NCI-H146 treated with DMSO at 0.1 percent for 48 hours (cell line): ENCODE measurements around the gene HEXB.
"Not testable (repeated sequence)": the region's sequence is repeated elsewhere in the genome, so short reads cannot be mapped to it uniquely, and the experiment has no call there.

Experiments
- DNase-seq: peaks from one replicate; lab custom pipeline; 2025; ENCODE audit not compliant: unreplicated experiment; lab: John Stamatoyannopoulos, UW

Gene HEXB

GRCh38 chr5:74657165-74657564, 27.9 kb upstream of the HEXB start:
- no peak for DNase-seq

- no peak for DNase-seq
Measured at GRCh38 chr5:74659172-74659571, 25.9 kb upstream of the HEXB start.

- DNase-seq, result no peak
Measured at GRCh38 chr5:74660140-74660539, 24.9 kb upstream of the HEXB start.

- no peak for DNase-seq
Measured at GRCh38 chr5:74660873-74661272, 24.2 kb upstream of the HEXB start.

GRCh38 chr5:74664551-74664950, 20.5 kb upstream of the HEXB start:
- no peak for DNase-seq

- no peak for DNase-seq
Measured at GRCh38 chr5:74665273-74665672, 19.8 kb upstream of the HEXB start.

- DNase-seq, result no peak
Measured at GRCh38 chr5:74665816-74666215, 19.2 kb upstream of the HEXB start.

- DNase-seq, result no peak
Measured at GRCh38 chr5:74667396-74667795, 17.6 kb upstream of the HEXB start.

GRCh38 chr5:74669821-74670220, 15.2 kb upstream of the HEXB start:
- no peak for DNase-seq

- DNase-seq, result no peak
Measured at GRCh38 chr5:74670396-74671038, 14.5 kb upstream of the HEXB start.

- DNase-seq, result no peak
Measured at GRCh38 chr5:74672215-74672877, 12.7 kb upstream of the HEXB start.

GRCh38 chr5:74673011-74673790, 11.8 kb upstream of the HEXB start:
- peak; percentile 23 for DNase-seq

- DNase-seq, result not testable (repeated sequence)
Measured at GRCh38 chr5:74676466-74676865, 8.6 kb upstream of the HEXB start.

GRCh38 chr5:74678123-74678522, 6.9 kb upstream of the HEXB start:
- DNase-seq, result not testable (repeated sequence)

- not testable (repeated sequence) for DNase-seq
Measured at GRCh38 chr5:74679300-74679699, 5.7 kb upstream of the HEXB start.

- no peak for DNase-seq
Measured at GRCh38 chr5:74679966-74680365, 5.1 kb upstream of the HEXB start.

- no peak for DNase-seq
Measured at GRCh38 chr5:74685979-74686631, 1.1 kb downstream of the HEXB start.

GRCh38 chr5:74686962-74687751, 2.1 kb downstream of the HEXB start:
- no peak for DNase-seq

GRCh38 chr5:74693191-74693590, 8.2 kb downstream of the HEXB start:
- DNase-seq, result no peak

- no peak for DNase-seq
Measured at GRCh38 chr5:74717596-74717995, 32.6 kb downstream of the HEXB start.

- DNase-seq, result no peak
Measured at GRCh38 chr5:74722271-74722670, 37.2 kb downstream of the HEXB start.
